Midbrain (tissue), 1 donor: ENCODE measurements around the gene TUBD1.
A peak's percentile ranks its signal among the peaks of the same experiment; 100 is the strongest.
"Not testable (repeated sequence)": the region's sequence is repeated elsewhere in the genome, so short reads cannot be mapped to it uniquely, and the experiment has no call there.

Experiments
- DNase-seq: peaks from one replicate; lab custom pipeline; 2025; lab: John Stamatoyannopoulos, UW

The TUBD1 gene

GRCh38 chr17:59892924-59893675 lies at the start of gene TUBD1, which contains the start of gene RPS6KB1:
TUBD1 (minus strand) TSS chr17:59892943; CDS start chr17:59891002, 1,941 bp downstream.
RPS6KB1 (plus strand) TSS chr17:59893121; CDS start chr17:59893185, 64 bp downstream.
- peak; percentile 97 for DNase-seq

DNA sequence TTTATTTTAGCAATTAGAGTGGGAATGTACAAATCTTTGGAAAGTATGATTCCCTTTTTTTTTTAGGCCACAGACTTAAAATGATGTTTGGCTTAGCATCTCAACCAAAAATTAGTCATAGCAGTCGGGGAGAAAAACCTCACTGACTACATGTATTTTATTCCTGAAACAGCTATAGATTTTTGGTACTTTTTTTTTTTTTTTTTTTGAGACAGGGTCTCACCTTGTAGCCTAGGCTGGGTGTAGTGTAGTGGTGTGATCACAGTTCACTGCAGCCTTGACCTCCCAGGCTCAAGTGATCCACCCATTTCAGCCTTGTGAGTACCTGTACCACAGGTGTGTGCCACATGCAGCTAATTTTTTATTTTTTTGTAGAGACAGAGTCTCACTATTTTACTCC lies 48.4 kb upstream of the TUBD1 start:
- DNase-seq: no peak

DNA sequence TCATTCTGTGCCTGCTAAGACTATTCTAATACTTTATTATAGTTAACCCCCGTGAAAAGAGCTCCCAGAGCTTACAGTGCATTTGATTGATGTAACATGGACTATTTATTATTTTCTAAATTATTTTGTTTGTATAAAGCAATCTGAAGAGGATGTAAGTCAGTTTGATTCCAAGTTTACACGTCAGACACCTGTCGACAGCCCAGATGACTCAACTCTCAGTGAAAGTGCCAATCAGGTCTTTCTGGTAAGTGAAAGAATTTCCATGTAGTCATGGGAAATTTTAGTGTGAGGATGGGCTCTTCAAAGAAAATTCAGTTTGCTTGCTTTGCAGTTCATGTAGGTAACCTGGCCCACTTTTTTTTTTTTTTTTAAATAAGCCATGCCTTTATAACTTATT lies 48.0 kb upstream of the TUBD1 start:
- DNase-seq: not testable (repeated sequence)

- DNase-seq: not testable (repeated sequence)
Measured at GRCh38 chr17:59933317-59933716, 40.6 kb upstream of the TUBD1 start.

GRCh38 chr17:59930768-59931167 lies 38.0 kb upstream of the TUBD1 start:
- not testable (repeated sequence) for DNase-seq

- not testable (repeated sequence) for DNase-seq
Measured at GRCh38 chr17:59930121-59930520, 37.4 kb upstream of the TUBD1 start.

DNA sequence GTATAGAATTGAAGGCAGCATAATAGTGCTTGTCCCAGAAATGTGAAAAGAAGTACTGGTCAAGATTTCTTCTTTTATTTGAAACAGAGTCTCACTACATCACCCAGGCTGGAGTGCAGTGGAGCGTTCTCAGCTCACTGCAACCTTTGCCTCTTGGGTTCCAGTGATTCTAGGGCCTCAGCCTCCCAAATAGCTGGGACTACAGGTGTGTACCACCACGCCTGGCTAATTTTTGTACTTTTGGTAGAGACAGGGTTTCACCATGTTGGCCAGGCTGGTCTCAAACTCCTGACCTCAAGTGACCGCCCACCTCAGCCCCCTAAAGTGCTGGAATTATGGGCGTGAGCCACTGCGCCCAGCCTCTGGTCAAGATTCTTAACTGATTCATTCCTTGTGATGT lies 27.9 kb upstream of the TUBD1 start:
- DNase-seq: not testable (repeated sequence)

- no peak for DNase-seq
Measured at GRCh38 chr17:59916446-59916845, 23.7 kb upstream of the TUBD1 start.

- DNase-seq: peak; percentile 21
Measured at GRCh38 chr17:59914274-59914854, 21.6 kb upstream of the TUBD1 start.

GRCh38 chr17:59907467-59907866 lies 14.7 kb upstream of the TUBD1 start:
- DNase-seq: no peak

DNA sequence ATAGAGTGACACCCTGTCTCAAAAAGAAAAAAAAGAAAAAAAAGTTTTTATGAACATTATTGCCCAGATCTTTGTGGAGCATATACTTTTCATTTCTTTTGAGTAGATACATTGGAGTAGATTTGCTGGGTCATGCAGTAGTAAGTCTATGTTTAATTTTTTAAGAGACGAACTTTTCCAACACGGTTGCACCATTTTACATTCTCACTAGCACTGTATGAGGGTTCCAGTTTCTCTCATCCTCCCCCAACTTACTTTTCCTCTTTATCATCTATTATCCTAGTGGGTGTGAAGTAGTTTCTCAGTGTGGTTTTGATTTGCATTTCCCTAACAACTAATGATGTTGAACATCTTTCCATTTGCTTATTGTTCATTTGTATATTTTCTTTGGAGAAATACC lies 10.7 kb upstream of the TUBD1 start:
- DNase-seq: no peak

DNA sequence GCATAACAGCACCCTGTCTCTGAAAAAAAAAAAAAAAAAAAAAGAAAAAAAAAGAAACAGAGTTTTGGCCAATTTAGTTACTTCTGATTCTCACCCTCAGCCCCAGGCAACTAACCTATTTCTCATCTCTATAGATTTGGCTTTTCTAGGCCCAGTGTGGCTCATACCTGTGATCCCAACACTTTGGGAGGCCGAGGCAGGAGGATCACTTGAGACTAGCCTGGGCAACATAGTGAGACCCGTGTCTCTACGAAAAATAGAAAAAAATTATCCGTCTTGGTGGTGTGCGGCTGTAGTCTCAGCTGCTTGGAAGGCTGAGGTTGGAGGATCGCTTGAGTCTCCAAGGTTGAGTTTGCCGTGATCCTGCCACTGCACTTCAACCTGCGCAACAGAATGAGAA lies 8.9 kb upstream of the TUBD1 start:
- DNase-seq: no peak

DNA sequence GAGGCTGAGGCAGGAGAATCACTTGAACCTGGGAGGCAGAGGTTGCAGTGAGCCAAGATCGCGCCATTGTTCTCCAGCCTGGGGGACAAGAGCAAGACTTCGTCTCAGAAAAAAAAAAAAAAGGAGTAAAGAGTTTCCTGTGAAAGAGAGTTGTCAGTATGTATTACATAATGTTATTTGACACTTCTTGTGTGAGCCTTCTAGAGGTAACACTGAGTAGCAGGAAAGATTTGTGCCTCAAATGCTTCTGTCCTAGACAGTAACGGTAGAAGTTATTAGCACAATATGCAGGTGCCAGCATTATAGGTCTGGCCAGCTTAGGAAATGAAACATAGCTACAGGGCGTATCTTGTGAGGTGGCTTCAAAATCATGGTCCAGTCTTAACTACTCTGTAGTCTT lies 6.4 kb upstream of the TUBD1 start:
- no peak for DNase-seq

DNA sequence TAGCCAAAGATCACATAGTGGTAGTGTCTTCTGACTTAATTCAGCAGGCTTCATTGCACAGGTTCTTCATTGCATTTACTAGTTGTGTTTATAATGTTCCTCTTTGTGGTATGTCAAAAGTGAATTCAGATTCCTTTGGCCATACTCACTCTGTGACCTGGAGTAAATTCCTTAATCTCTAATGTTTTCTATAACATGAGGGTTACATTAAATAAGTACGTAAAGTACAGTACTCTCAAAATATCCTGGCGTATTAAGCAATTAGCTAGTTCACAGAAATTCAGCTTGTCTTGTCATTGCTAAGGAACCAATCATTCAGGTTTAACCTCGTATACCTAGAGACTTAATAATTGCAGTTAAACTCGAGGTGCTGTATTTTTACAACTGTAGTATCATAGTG lies 4.3 kb upstream of the TUBD1 start:
- DNase-seq: no peak

- no peak for DNase-seq
Measured at GRCh38 chr17:59893676-59894100, 945 bp upstream of the TUBD1 start.

GRCh38 chr17:59892251-59892923 lies 356 bp downstream of the TUBD1 start:
- DNase-seq: no peak

DNA sequence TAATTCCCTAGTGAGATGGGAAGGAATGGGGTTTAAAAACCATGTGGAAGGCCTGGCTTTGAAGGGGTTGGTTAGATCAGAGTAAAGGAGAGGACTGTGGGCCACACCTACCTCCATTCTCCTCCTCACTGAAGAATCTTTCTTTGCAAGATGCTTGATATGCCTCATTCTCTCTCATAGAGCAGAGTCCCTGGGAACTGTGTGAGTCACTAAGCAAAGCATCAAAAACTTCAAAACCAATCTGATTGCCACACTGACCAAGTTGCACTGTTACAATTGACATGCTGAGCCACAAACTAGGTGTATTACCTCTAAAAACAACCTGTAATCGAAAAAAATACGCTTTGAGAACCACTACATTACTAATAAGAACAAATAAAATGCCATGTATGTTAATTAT lies 2.0 kb downstream of the TUBD1 start:
- no peak for DNase-seq

DNA sequence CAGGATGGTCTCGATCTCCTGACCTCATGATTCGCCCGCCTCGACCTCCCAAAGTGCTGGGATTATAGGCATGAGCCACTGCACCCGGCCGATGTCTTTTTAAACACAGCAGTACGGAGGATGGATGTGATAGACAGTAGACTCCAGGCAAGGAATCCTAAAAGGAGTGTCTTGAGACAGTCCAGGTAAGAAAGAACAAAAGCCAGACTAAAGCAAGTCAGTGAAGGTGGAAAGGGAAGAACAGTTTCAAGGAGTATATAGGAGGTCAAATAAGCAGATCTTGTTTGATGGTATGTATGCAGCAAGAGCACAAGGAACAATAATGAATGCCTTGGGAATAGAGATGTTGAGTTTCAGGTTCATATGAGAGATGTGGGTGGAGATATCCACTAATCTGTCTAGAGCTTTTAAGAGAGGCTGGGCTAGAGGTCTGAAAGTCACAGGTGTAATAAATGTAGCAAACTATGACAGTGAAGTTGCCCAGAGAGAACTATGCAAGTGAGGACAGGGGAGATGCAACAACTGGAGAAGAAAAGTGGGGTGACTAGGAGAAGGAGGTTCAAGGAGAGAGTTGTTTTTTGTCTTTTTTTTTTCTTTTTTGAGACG lies 4.5 kb downstream of the TUBD1 start:
- no peak for DNase-seq

- no peak for DNase-seq
Measured at GRCh38 chr17:59884861-59885260, 7.9 kb downstream of the TUBD1 start.

DNA sequence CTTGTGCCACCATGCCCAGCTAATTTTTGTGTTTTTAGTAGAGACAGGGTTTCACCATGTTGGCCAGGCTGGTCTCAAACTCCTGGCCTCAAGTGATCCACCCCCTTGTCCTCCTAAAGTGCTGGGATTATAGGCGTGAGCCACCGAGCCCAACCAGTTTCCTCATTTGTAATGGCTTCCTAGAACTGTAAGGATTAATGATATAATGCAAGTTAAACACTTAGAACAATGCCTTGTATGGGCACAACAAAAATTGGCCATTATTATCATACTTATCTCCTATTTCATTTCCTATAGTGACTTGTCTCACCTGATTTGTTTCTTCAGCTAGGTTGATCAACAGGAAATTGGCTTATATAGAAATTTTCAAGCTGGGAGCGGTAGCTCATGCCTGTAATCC lies 14.1 kb downstream of the TUBD1 start:
- DNase-seq: no peak

GRCh38 chr17:59877965-59878364 lies 14.8 kb downstream of the TUBD1 start:
- DNase-seq: no peak

GRCh38 chr17:59876107-59876506 lies 16.6 kb downstream of the TUBD1 start:
- DNase-seq: no peak

DNA sequence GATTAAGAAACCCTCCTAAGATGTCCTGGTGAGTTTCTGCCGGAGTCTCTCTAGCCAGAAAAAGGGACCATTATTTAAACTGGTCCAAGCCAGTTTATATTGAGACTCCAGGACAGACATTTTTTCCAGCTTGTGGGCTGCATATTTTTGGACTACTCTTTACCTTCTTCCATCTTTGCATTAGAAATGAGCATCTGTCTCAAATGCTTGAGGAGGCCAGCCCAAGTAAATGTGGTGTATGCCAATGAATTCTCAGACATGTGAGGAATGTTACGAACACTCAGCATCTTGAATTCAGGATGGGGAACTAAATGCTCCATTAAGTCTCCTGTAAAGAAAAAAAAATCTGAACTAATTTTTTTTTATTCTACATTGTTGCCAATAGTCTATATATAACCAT lies 18.4 kb downstream of the TUBD1 start:
- no peak for DNase-seq
